Liver (tissue), 9 donors: ENCODE measurements around the gene TFDP1. TPM values are rescaled to one million over a fixed set of nuclear protein-coding genes. Genes with fewer than 3 reads are reported as not detected.

ENCODE experiments used
- DNase-seq: peaks from one replicate; pipeline ENCODE4 v3.0.0-alpha.2; 2017; ENCODE audit warnings: low spot score
- H3K27ac ChIP-seq, 2 donors: one replicate each; pipeline ENCODE4 v1.7.0; 2013; ENCODE audit warnings: inconsistent platforms in 2 of 2, low read length in 2 of 2, control low read depth in 1 of 2, low read depth in 1 of 2, mild to moderate bottlenecking in 1 of 2
- H3K27me3 ChIP-seq, 4 donors: one replicate each; pipeline versions ENCODE4 v1.6.1 to v1.7.0; 2013; ENCODE audit warnings: low read length in 3 of 4, inconsistent platforms in 1 of 4, mild to moderate bottlenecking in 1 of 4, moderate library complexity in 1 of 4; ENCODE audit not compliant: control insufficient read depth in 4 of 4, insufficient read depth in 4 of 4
- H3K36me3 ChIP-seq, 4 donors: one replicate each; pipeline versions ENCODE4 v1.6.1 to v1.7.0; 2013; ENCODE audit warnings: low read length in 3 of 4, mild to moderate bottlenecking in 3 of 4, low read depth in 1 of 4, moderate library complexity in 1 of 4; ENCODE audit not compliant: control insufficient read depth in 4 of 4, insufficient read depth in 3 of 4
- H3K4me1 ChIP-seq, 4 donors: one replicate each; pipeline versions ENCODE4 v1.6.1 to v1.7.0; 2013; ENCODE audit warnings: low read length in 3 of 4, mild to moderate bottlenecking in 3 of 4, moderate library complexity in 1 of 4; ENCODE audit not compliant: control insufficient read depth in 4 of 4, insufficient read depth in 4 of 4
- H3K4me3 ChIP-seq, 3 donors: one replicate each; pipeline versions ENCODE4 v1.6.1 to v1.7.0; 2013; ENCODE audit warnings: low read length in 3 of 3, control low read depth in 1 of 3, low read depth in 1 of 3, mild to moderate bottlenecking in 1 of 3
- H3K9ac ChIP-seq, 2 donors: one replicate each; pipeline ENCODE4 v1.7.0; 2013; ENCODE audit warnings: low read length in 2 of 2, mild to moderate bottlenecking in 2 of 2, moderate library complexity in 2 of 2, control low read depth in 1 of 2, low read depth in 1 of 2
- H3K9me3 ChIP-seq, 4 donors: one replicate each; pipeline versions ENCODE4 v1.6.1 to v1.7.0; 2013; ENCODE audit warnings: low read length in 3 of 4; ENCODE audit not compliant: control insufficient read depth in 4 of 4
- EGR1 ChIP-seq, 2 donors: IDR thresholded peaks; 2 replicates each; pipeline ENCODE4 v1.6.1; 2016 to 2018; ENCODE audit warnings: antibody characterized with exemption in 2 of 2, low read depth in 2 of 2
- FOXA1 ChIP-seq: IDR thresholded peaks from 2 replicates; pipeline ENCODE4 v1.6.1; 2016; ENCODE audit warnings: antibody characterized with exemption
- GABPA ChIP-seq, 2 donors: IDR thresholded peaks in 1 of 2; conservative IDR thresholded peaks in 1 of 2; 2 replicates each; pipeline ENCODE4 v1.6.1; 2016; ENCODE audit warnings: antibody characterized with exemption in 2 of 2, mild to moderate bottlenecking in 1 of 2, moderate library complexity in 1 of 2
- HNF4A ChIP-seq, 2 donors: conservative IDR thresholded peaks; 2 replicates each; pipeline ENCODE4 v1.6.1; 2016; ENCODE audit warnings: antibody characterized with exemption in 2 of 2, mild to moderate bottlenecking in 2 of 2
- HNF4G ChIP-seq: IDR thresholded peaks from 2 replicates; pipeline ENCODE4 v1.6.1; 2016; ENCODE audit warnings: antibody characterized with exemption
- MAX ChIP-seq: IDR thresholded peaks from 2 replicates; pipeline ENCODE4 v1.6.1; 2016; ENCODE audit warnings: antibody characterized with exemption
- NR2F2 ChIP-seq: IDR thresholded peaks from 2 replicates; pipeline ENCODE4 v1.6.1; 2016; ENCODE audit warnings: antibody characterized with exemption
- REST ChIP-seq: IDR thresholded peaks from 2 replicates; pipeline ENCODE4 v1.6.1; 2016; ENCODE audit warnings: antibody characterized with exemption, mild to moderate bottlenecking
- RXRA ChIP-seq, 2 donors: IDR thresholded peaks; 2 replicates each; pipeline ENCODE4 v1.6.1; 2017 to 2018; ENCODE audit warnings: antibody characterized with exemption in 2 of 2, mild to moderate bottlenecking in 1 of 2
- SP1 ChIP-seq: IDR thresholded peaks from 2 replicates; pipeline ENCODE4 v1.6.1; 2018; ENCODE audit warnings: antibody characterized with exemption, mild to moderate bottlenecking
- TAF1 ChIP-seq: conservative IDR thresholded peaks from 2 replicates; pipeline ENCODE4 v1.6.1; 2016; ENCODE audit warnings: antibody characterized with exemption, mild to moderate bottlenecking
- WGBS: extraction: QIAGEN DNeasy Blood & Tissue Kit; methylation state at CpG from one replicate; pipeline ENCODE4 v1.1.7; 2013; 5-methylcytosine and 5-hydroxymethylcytosine counted together
- polyA plus RNA-seq, 2 donors: library from polyadenylated mRNA; stranded (reverse) in 1 of 2; unstranded in 1 of 2; fragments of 200-250 nt in 1 of 2; fragments of >200 nt in 1 of 2; fragmentation: Nextera tagmentation in 1 of 2; extraction: Ambion mirVana in 1 of 2; gene quantifications; one replicate each; pipeline versions ENCODE4 v1.2.1 to v1.2.3, GENCODE V29; 2013 to 2015
- total RNA-seq, 2 donors: library from RNA; depleted of rRNA; stranded (reverse); fragments of >200 nt; gene quantifications; one replicate each; pipeline ENCODE4 v1.2.3, GENCODE V29; 2014
- TF ChIP-seq, protein P1 (sequence below): fragments of 150-350 bp; IDR thresholded peaks from 2 replicates; pipeline ENCODE4 v1.5.1; 2017; ENCODE audit warnings: improper control_type of control experiment, low read depth, low read length; ENCODE audit not compliant: missing input control
- donor health status: healthy.
- donor health status: healthy.
- donor health status: healthy.
- donor health status: healthy.
- donor health status: healthy.

The TFDP1 gene
- total and polyA plus RNA-seq, 4 donors: 9.9 to 140 (median 17.8) TPM

DNA sequence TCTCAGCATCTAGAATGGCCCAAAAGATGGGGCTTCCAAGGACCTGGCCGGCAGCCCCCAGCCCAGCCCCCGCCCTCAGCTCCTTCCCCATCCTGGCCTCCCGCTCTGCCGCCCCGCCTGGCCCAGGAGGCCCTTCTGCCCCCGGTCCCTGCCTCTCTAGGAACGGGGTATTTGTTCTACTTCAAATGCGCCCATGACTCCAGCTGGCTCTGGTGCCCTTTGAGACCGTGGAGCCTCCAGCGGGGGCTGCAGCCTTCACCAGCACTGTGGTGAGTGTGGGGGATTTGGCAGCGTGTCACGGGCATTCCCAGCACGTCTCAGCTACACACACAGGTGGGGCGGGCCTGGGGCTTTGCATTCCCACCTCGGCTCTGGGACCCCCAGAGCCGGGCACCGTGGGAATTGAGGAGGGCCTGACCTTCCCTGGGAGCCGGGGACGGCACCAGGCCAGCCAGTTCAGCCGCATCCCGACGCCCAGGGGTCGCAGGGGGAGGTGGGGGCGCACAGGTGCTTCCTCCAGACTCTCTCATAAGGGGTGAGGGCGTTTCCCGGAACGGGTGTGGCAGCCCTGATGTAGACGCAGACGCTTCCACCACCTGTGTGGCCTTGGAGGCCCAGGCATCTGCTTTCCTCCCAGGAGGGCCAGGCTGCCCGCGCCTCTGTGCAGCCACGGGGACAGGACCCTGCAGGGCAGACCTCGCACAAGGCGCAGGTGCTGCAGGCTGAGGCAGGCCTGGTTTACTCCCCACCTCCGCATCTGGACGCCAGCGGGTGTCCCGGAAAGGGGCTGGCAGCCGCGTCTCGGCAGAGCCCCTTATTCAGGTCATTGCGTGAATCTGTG is 72.5 kb downstream of the TFDP1 start:
- H3K9ac ChIP-seq: no peak overlapping the region
- no peak overlapping the region for H3K27ac ChIP-seq
- H3K27me3 ChIP-seq: no peaks in the 10 kb centered on the region
- H3K9me3 ChIP-seq: no peaks in the 10 kb centered on the region
- no peak for DNase-seq
- no peaks in the 10 kb centered on the region for H3K4me1 ChIP-seq
- 84% methylated on average over 42 of the region's 42 CpGs for WGBS
- TF ChIP-seq RXRA (IDR thresholded peaks at IDR 0.05): no peak
- no peak for TF ChIP-seq FOXA1
- TF ChIP-seq, protein P1, sequence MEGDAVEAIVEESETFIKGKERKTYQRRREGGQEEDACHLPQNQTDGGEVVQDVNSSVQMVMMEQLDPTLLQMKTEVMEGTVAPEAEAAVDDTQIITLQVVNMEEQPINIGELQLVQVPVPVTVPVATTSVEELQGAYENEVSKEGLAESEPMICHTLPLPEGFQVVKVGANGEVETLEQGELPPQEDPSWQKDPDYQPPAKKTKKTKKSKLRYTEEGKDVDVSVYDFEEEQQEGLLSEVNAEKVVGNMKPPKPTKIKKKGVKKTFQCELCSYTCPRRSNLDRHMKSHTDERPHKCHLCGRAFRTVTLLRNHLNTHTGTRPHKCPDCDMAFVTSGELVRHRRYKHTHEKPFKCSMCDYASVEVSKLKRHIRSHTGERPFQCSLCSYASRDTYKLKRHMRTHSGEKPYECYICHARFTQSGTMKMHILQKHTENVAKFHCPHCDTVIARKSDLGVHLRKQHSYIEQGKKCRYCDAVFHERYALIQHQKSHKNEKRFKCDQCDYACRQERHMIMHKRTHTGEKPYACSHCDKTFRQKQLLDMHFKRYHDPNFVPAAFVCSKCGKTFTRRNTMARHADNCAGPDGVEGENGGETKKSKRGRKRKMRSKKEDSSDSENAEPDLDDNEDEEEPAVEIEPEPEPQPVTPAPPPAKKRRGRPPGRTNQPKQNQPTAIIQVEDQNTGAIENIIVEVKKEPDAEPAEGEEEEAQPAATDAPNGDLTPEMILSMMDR: no peak
- TF ChIP-seq EGR1 (IDR thresholded peaks at IDR 0.05; ENCODE audit: low read depth in 2 of 2): no peak
- no peak for TF ChIP-seq SP1
- TF ChIP-seq MAX: no peak
- TF ChIP-seq REST: no peak
- TF ChIP-seq NR2F2: no peak
- no peak for TF ChIP-seq GABPA (IDR thresholded peaks at IDR 0.05 in 1 of 2, conservative IDR thresholded peaks at IDR 0.05 in 1 of 2)
- TF ChIP-seq TAF1: no peak
- no peak for TF ChIP-seq HNF4A (conservative IDR thresholded peaks at IDR 0.05)
- no peaks in the 10 kb centered on the region for H3K36me3 ChIP-seq
- H3K4me3 ChIP-seq: no peak overlapping the region

DNA sequence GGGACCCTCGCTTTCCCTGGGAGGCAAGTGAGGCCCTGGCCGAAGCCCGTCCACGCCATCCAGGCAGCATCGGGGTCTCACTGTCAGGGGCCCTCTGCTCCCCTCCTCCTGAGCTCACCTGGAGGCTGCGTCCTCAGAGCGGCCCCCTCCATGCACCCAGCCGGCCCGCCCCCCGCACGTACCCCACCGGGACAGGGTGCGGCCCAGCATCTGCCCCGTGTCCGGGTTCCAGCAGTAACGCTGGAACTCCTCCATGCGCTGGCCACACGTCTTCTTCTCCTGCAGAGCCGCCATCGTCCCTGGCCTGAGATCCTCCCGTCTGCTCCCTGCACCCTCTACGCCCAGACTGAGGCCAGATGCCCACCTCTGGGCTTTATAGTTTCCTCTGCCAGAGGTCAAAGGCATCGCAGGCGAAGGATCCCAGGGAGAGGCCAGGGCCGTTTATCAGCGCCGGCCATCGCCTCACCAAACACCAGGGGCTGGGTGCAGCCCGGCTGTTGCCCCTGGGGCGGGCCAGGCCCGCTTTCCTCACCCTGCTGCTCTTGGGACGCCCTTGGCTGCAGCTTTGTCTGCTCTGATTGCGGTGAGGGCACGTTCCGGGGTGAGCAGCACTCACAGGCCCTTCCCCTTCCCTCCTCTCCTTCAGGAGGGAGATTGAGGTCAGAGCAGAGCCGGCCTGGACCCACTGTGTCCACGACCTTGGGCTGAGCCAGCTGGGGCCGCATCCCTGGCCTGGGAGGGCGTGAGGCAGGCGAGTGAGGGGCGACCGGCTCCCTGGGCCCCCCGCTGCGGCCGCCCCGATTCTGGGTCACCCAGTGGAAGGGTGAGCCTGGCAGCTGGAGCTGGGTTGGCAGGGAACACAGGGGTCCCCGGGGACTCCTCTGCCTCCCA is 73.5 kb downstream of the TFDP1 start, which contains the start of gene ATP4B:
Gene ATP4B, minus strand, starts transcription at position 348 of the 891 bp plus-strand sequence. Its CDS starts 54 bp downstream, at position 294.
- Histone ChIP-seq H3K9me3 (no peaks in the 10 kb centered on the region), H3K4me1 (no peaks in the 10 kb centered on the region), H3K4me3 (no peak within 1 kb of the TSS), H3K9ac (no peak within 1 kb of the TSS), H3K27me3 (no peaks in the 10 kb centered on the region), H3K27ac (no peak within 1 kb of the TSS), H3K36me3 (no peaks in the 10 kb centered on the region)
- no peak for DNase-seq
- TF ChIP-seq FOXA1 (no peak), HNF4G (no peak), RXRA (IDR thresholded peaks at IDR 0.05) (no peak), SP1 (no peak), EGR1 (IDR thresholded peaks at IDR 0.05; ENCODE audit: low read depth in 2 of 2) (no peak)
- WGBS: 77% methylated on average over 47 of the region's 47 CpGs
